ENCODE measurements around the gene KCNIP4.

The KCNIP4 gene

GRCh38 chr4:21952549-21952948 is 4.0 kb upstream of the KCNIP4 start:
- no peaks in the 10 kb centered on the region for H3K4me1 Mint-ChIP-seq
- no peak overlapping the region for H3K27ac Mint-ChIP-seq
- H3K4me3 Mint-ChIP-seq = no peak overlapping the region
- ATAC-seq = no peak
- H3K36me3 Mint-ChIP-seq = no peaks in the 10 kb centered on the region
- no peaks in the 10 kb centered on the region for H3K9me3 Mint-ChIP-seq
- peaks cover 8% of the 10 kb centered on the region for H3K27me3 Mint-ChIP-seq

- Mint-ChIP-seq H3K27me3 (peaks cover 17% of the 10 kb centered on the region), H3K9me3 (peaks cover 1% of the 10 kb centered on the region), H3K36me3 (no peaks in the 10 kb centered on the region), H3K4me1 (no peaks in the 10 kb centered on the region), H3K27ac (no peak overlapping the region), H3K4me3 (no peak overlapping the region)
- ATAC-seq = peak; percentile 34
These were observed 493 bp upstream of the KCNIP4 start for GRCh38 chr4:21949073-21949457.

GRCh38 chr4:21947791-21948346 is 703 bp downstream of the KCNIP4 start:
- ATAC-seq = no peak
- H3K27me3 Mint-ChIP-seq = peaks cover 17% of the 10 kb centered on the region
- no peak overlapping the region for H3K27ac Mint-ChIP-seq
- H3K36me3 Mint-ChIP-seq = no peaks in the 10 kb centered on the region
- H3K4me3 Mint-ChIP-seq = no peak overlapping the region
- peaks cover 8% of the 10 kb centered on the region for H3K9me3 Mint-ChIP-seq
- H3K4me1 Mint-ChIP-seq = no peaks in the 10 kb centered on the region

- Mint-ChIP-seq H3K4me1 (no peaks in the 10 kb centered on the region), H3K4me3 (no peak overlapping the region), H3K27ac (no peak overlapping the region), H3K9me3 (peaks cover 8% of the 10 kb centered on the region), H3K27me3 (peaks cover 17% of the 10 kb centered on the region), H3K36me3 (no peaks in the 10 kb centered on the region)
- no peak for ATAC-seq
These were observed 1.7 kb downstream of the KCNIP4 start for GRCh38 chr4:21946858-21947257.

GRCh38 chr4:21921526-21922180 is 26.9 kb downstream of the KCNIP4 start:
- no peak for ATAC-seq
- Mint-ChIP-seq H3K4me3 (no peak overlapping the region), H3K27ac (no peak overlapping the region), H3K27me3 (no peaks in the 10 kb centered on the region), H3K36me3 (no peaks in the 10 kb centered on the region), H3K9me3 (peaks cover 3% of the 10 kb centered on the region), H3K4me1 (no peaks in the 10 kb centered on the region)

- ATAC-seq = no peak
- Mint-ChIP-seq H3K9me3 (no peaks in the 10 kb centered on the region), H3K27me3 (no peaks in the 10 kb centered on the region), H3K27ac (no peak overlapping the region), H3K36me3 (no peaks in the 10 kb centered on the region), H3K4me1 (no peaks in the 10 kb centered on the region), H3K4me3 (no peak overlapping the region)
These were observed 32.8 kb downstream of the KCNIP4 start for GRCh38 chr4:21915761-21916160.

- H3K27ac Mint-ChIP-seq = no peak overlapping the region
- no peaks in the 10 kb centered on the region for H3K36me3 Mint-ChIP-seq
- no peak for ATAC-seq
- H3K4me1 Mint-ChIP-seq = no peaks in the 10 kb centered on the region
- no peaks in the 10 kb centered on the region for H3K27me3 Mint-ChIP-seq
- no peak overlapping the region for H3K4me3 Mint-ChIP-seq
- peaks cover 4% of the 10 kb centered on the region for H3K9me3 Mint-ChIP-seq
These were observed 46.7 kb downstream of the KCNIP4 start for GRCh38 chr4:21901831-21902230.

- Mint-ChIP-seq H3K27ac (no peak overlapping the region), H3K36me3 (no peaks in the 10 kb centered on the region), H3K27me3 (no peaks in the 10 kb centered on the region)
These were observed 47.3 kb downstream of the KCNIP4 start for GRCh38 chr4:21901281-21901680.

GRCh38 chr4:21900211-21900610 is 48.4 kb downstream of the KCNIP4 start:
- no peak overlapping the region for H3K4me3 Mint-ChIP-seq
- H3K27me3 Mint-ChIP-seq = no peaks in the 10 kb centered on the region
- no peaks in the 10 kb centered on the region for H3K36me3 Mint-ChIP-seq
- no peaks in the 10 kb centered on the region for H3K4me1 Mint-ChIP-seq
- peaks cover 4% of the 10 kb centered on the region for H3K9me3 Mint-ChIP-seq
- ATAC-seq = no peak
- H3K27ac Mint-ChIP-seq = no peak overlapping the region

More at GRCh38 chr4:21901281-21901680, 47.3 kb downstream of the KCNIP4 start:
- Mint-ChIP-seq H3K4me3 (no peak overlapping the region), H3K9me3 (peaks cover 4% of the 10 kb centered on the region), H3K4me1 (no peaks in the 10 kb centered on the region)
- no peak for ATAC-seq

GRCh38 chr4:21898101-21898500 is 50.5 kb downstream of the KCNIP4 start:
- Mint-ChIP-seq H3K9me3 (peaks cover 4% of the 10 kb centered on the region), H3K27ac (no peak overlapping the region), H3K36me3 (no peaks in the 10 kb centered on the region), H3K4me1 (no peaks in the 10 kb centered on the region), H3K27me3 (no peaks in the 10 kb centered on the region), H3K4me3 (no peak overlapping the region)
- no peak for ATAC-seq

GRCh38 chr4:21896767-21897166 is 51.8 kb downstream of the KCNIP4 start:
- Mint-ChIP-seq H3K36me3 (no peaks in the 10 kb centered on the region), H3K27me3 (no peaks in the 10 kb centered on the region), H3K4me3 (no peak overlapping the region), H3K4me1 (no peaks in the 10 kb centered on the region), H3K9me3 (peaks cover 4% of the 10 kb centered on the region), H3K27ac (no peak overlapping the region)
- ATAC-seq = no peak

- Mint-ChIP-seq H3K36me3 (no peaks in the 10 kb centered on the region), H3K27ac (no peak overlapping the region), H3K4me1 (no peaks in the 10 kb centered on the region), H3K9me3 (peaks cover 4% of the 10 kb centered on the region), H3K27me3 (no peaks in the 10 kb centered on the region), H3K4me3 (no peak overlapping the region)
- no peak for ATAC-seq
These were observed 55.4 kb downstream of the KCNIP4 start for GRCh38 chr4:21893136-21893535.

- Mint-ChIP-seq H3K9me3 (no peaks in the 10 kb centered on the region), H3K27ac (no peak overlapping the region), H3K27me3 (no peaks in the 10 kb centered on the region), H3K4me1 (no peaks in the 10 kb centered on the region), H3K36me3 (no peaks in the 10 kb centered on the region), H3K4me3 (no peak overlapping the region)
- no peak for ATAC-seq
These were observed 58.3 kb downstream of the KCNIP4 start for GRCh38 chr4:21890231-21890630.

- Mint-ChIP-seq H3K4me1 (no peaks in the 10 kb centered on the region), H3K27me3 (no peaks in the 10 kb centered on the region), H3K36me3 (no peaks in the 10 kb centered on the region), H3K9me3 (peaks cover 3% of the 10 kb centered on the region), H3K27ac (no peak overlapping the region), H3K4me3 (no peak overlapping the region)
- no peak for ATAC-seq
These were observed 60.2 kb downstream of the KCNIP4 start for GRCh38 chr4:21888195-21888976.

GRCh38 chr4:21887481-21887880 is 61.1 kb downstream of the KCNIP4 start:
- H3K9me3 Mint-ChIP-seq = peaks cover 3% of the 10 kb centered on the region
- no peaks in the 10 kb centered on the region for H3K4me1 Mint-ChIP-seq
- H3K4me3 Mint-ChIP-seq = no peak overlapping the region
- H3K27ac Mint-ChIP-seq = no peak overlapping the region
- H3K27me3 Mint-ChIP-seq = no peaks in the 10 kb centered on the region
- H3K36me3 Mint-ChIP-seq = no peaks in the 10 kb centered on the region
- ATAC-seq = no peak

- no peak for ATAC-seq
- no peaks in the 10 kb centered on the region for H3K36me3 Mint-ChIP-seq
- H3K4me3 Mint-ChIP-seq = no peak overlapping the region
- H3K27ac Mint-ChIP-seq = no peak overlapping the region
- no peaks in the 10 kb centered on the region for H3K4me1 Mint-ChIP-seq
- no peaks in the 10 kb centered on the region for H3K27me3 Mint-ChIP-seq
- peaks cover 3% of the 10 kb centered on the region for H3K9me3 Mint-ChIP-seq
These were observed 62.8 kb downstream of the KCNIP4 start for GRCh38 chr4:21885770-21886169.

All from stimulated activated memory B cell treated with anti-CD40 and anti-IgM and Interleukin-4, amounts not matched to agents 10 μg/mL and 1 μg/mL and 100 μg/mL, for 72 hours (primary cell).